Cardiac muscle cell (in vitro differentiated cells and primary cell): ENCODE data around the gene FAM221B. TPM values are rescaled to one million over a fixed set of nuclear protein-coding genes. Genes with fewer than 3 reads are reported as not detected.

Source experiments
- DNase-seq, 2 donors: peaks; one replicate each; pipeline versions ENCODE4 v3.0.0 to v3.0.0-alpha.2; 2010 to 2017; ENCODE audit warnings: low read depth in 1 of 2, low spot score in 1 of 2
- H3K27ac ChIP-seq: fragments of 200-600 bp; sonication (generic); 2 replicates; pipeline ENCODE4 v1.5.1; 2016
- H3K27me3 ChIP-seq: fragments of 200-600 bp; sonication (generic); 2 replicates; pipeline ENCODE4 v1.6.0; 2016; ENCODE audit warnings: control low read depth
- H3K36me3 ChIP-seq: fragments of 200-600 bp; sonication (generic); 2 replicates; pipeline ENCODE4 v1.5.1; 2016; ENCODE audit warnings: control low read depth
- H3K4me1 ChIP-seq: fragments of 200-600 bp; sonication (generic); 2 replicates; pipeline ENCODE4 v1.8.1; 2017; ENCODE audit warnings: low read depth, mild to moderate bottlenecking, mixed run types
- H3K4me3 ChIP-seq: fragments of 200-600 bp; sonication (generic); 2 replicates; pipeline ENCODE4 v1.5.1; 2016; ENCODE audit warnings: mild to moderate bottlenecking
- H3K9me3 ChIP-seq: fragments of 200-600 bp; sonication (generic); 2 replicates; pipeline ENCODE4 v1.5.1; 2017; ENCODE audit warnings: low read depth, mild to moderate bottlenecking, control low read depth
- CTCF ChIP-seq: IDR thresholded peaks from 2 replicates; pipeline ENCODE4 v1.5.1; 2012; ENCODE audit warnings: low read depth, mild to moderate bottlenecking, low read length
- polyA plus RNA-seq: library from polyadenylated mRNA; unstranded; fragments of >200 nt; fragmentation: Nextera tagmentation; extraction: Ambion mirVana; gene quantifications from 2 replicates; pipeline ENCODE4 v1.2.1, GENCODE V29; 2016
- total RNA-seq: library from RNA; depleted of rRNA; stranded (reverse); fragments of >200 nt; gene quantifications from 2 replicates; pipeline ENCODE4 v1.2.3, GENCODE V29; 2016

FAM221B gene
- total and polyA plus RNA-seq, 2 experiments from 2014 or later: 0.66 TPM; not detected in 1

GRCh38 chr9:35792826-35793225 is 35.7 kb downstream of the FAM221B start:
- H3K4me1 ChIP-seq: peaks cover 17% of the 10 kb centered on the region
- H3K9me3 ChIP-seq: no peaks in the 10 kb centered on the region
- no peaks in the 10 kb centered on the region for H3K27me3 ChIP-seq
- no peak overlapping the region for H3K4me3 ChIP-seq
- DNase-seq: no peak
- no peaks in the 10 kb centered on the region for H3K36me3 ChIP-seq
- TF ChIP-seq CTCF: no peak
- H3K27ac ChIP-seq: no peak overlapping the region

GRCh38 chr9:35792024-35792813 is 36.3 kb downstream of the FAM221B start:
- Histone ChIP-seq H3K4me1 (peaks cover 17% of the 10 kb centered on the region), H3K9me3 (no peaks in the 10 kb centered on the region), H3K4me3 (peak overlapping the region; percentile 20), H3K27me3 (no peaks in the 10 kb centered on the region), H3K36me3 (no peaks in the 10 kb centered on the region), H3K27ac (no peak overlapping the region)
- TF ChIP-seq CTCF: no peak
- DNase-seq: no peak

- DNase-seq: peak; percentile 58 to 78
- Histone ChIP-seq H3K9me3 (no peaks in the 10 kb centered on the region), H3K27me3 (no peaks in the 10 kb centered on the region), H3K4me3 (peak within 1 kb of the TSS; percentile 20), H3K27ac (peak within 1 kb of the TSS; percentile 5), H3K4me1 (peaks cover 17% of the 10 kb centered on the region), H3K36me3 (no peaks in the 10 kb centered on the region)
- TF ChIP-seq CTCF: no peak
Measured at GRCh38 chr9:35791297-35791921, 37.1 kb downstream of the FAM221B start, which contains the start of gene NPR2. TSS of gene NPR2 (plus strand) at chr9:35791591. CDS start at chr9:35792409, 818 bp downstream.

GRCh38 chr9:35790385-35791296 is 37.9 kb downstream of the FAM221B start:
- Histone ChIP-seq H3K36me3 (no peaks in the 10 kb centered on the region), H3K4me1 (peaks cover 17% of the 10 kb centered on the region), H3K4me3 (peak overlapping the region; percentile 20), H3K27me3 (no peaks in the 10 kb centered on the region), H3K9me3 (no peaks in the 10 kb centered on the region), H3K27ac (no peak overlapping the region)
- peak; percentile 88 to 94 for DNase-seq
- peak; percentile 86 for TF ChIP-seq CTCF

GRCh38 chr9:35790025-35790384 is 38.5 kb downstream of the FAM221B start:
- peaks cover 17% of the 10 kb centered on the region for H3K4me1 ChIP-seq
- H3K27me3 ChIP-seq: no peaks in the 10 kb centered on the region
- no peaks in the 10 kb centered on the region for H3K36me3 ChIP-seq
- no peak for DNase-seq
- no peak for TF ChIP-seq CTCF
- H3K27ac ChIP-seq: no peak overlapping the region
- H3K9me3 ChIP-seq: no peaks in the 10 kb centered on the region
- no peak overlapping the region for H3K4me3 ChIP-seq
